HG02798 (cell line): ENCODE data around the gene NAA25.
"Not testable (repeated sequence)": the region's sequence is repeated elsewhere in the genome, so short reads cannot be mapped to it uniquely, and the experiment has no call there.

Experiments used
- ATAC-seq: cut with Tn5 transposase; IDR thresholded peaks from one replicate; pipeline ENCODE4 v1.9.1; 2021; ENCODE audit warnings: mild to moderate bottlenecking; ENCODE audit not compliant: unreplicated experiment, poor library complexity

The NAA25 gene

GRCh38 chr12:112012775-112013600 lies 95.6 kb downstream of the NAA25 start, which contains the start of the genes ERP29 and TMEM116:
ERP29 (plus strand) TSS chr12:112013426; CDS start chr12:112013466, 40 bp downstream.
TMEM116 (minus strand) TSS chr12:112013165; CDS start chr12:112005270, 7,895 bp downstream.
- peak; percentile 72 for ATAC-seq

DNA sequence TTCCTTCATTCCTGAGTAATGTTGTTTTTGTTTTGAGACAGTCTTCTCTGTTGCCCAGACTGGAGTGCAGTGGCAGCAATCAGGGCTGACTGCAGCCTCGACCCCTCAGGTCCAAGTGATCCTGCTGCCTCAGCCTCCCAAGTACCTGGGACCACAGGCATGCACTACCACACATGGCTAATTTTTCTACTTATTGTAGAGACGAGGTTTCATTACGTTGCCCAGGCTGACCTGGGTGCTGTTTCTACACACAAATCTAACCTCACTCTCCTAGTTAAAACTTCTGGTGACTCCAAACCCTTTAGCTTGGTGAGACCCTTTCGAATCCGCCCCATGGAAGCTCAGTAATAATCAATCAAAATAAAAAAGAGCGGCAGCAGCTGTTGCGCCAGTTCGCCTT lies 96.9 kb downstream of the NAA25 start:
- ATAC-seq, result no peak

- ATAC-seq, result no peak
Measured at GRCh38 chr12:112010415-112011344, 97.9 kb downstream of the NAA25 start.

DNA sequence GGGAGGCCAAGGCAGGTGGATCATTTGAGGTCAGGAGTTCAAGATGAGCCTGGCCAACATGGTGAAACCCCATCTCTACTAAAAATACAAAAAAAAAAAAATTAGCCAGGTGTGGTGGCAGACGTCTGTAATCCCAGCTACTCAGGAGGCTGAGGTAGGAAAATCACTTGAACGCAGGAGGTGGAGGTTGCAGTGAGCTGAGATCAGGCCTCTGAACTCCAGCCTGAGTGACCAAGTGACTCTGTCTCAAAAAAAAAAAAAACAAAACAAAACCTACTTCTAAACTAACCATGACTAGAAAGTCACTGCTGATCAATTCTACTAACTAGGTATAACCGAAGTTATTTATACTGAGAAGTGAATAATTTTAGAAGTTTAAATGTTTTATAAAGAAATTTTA lies 99.0 kb downstream of the NAA25 start:
- ATAC-seq, result not testable (repeated sequence)

GRCh38 chr12:112008918-112009317 lies 99.7 kb downstream of the NAA25 start:
- ATAC-seq, result no peak

- ATAC-seq, result no peak
Measured at GRCh38 chr12:112007945-112008344, 100.6 kb downstream of the NAA25 start.

DNA sequence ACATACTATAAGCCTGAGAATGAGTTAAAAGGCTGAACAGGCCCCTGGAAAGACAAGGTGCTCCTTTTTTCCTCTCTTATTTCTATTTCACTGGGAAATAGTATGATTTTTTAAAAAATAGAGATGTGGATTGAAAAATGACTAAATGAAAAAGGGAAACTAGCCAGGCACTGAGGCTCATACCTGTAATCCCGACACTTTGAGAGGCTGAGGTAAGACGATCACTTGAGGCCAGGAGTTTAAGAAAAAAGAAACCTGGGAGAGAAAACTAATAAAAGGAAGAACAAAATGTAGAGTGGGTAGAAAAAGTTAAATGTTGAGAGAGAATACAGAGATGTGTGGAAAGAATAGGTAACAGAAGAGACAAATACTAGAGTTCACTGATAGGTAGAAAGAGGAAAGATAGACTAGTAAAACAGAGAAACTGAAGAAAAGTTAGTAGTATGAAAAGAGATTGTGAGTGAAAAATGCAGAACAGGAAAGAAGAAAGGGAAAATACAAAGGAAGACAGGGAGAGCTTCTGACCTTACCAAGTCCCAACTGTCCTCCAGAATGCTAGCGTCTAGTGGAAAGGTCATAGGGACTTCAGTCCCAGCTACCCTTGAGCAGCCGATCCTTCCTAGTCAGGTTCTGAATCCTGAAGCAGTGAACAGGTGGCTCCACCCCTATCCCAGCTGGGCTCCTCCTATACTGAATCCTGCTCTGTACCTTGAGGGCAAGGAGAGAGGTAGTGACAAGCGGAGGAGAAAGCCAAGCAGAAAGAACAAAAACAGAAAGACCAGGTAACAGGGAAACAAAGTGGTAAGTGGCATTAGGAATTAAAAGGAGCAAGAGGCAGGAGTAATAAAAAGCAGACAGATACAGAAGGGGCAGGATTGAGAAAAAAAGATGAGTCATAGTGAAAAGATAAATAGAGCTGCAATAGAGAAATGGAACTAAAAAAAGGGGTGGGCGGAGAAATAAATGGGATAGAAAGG lies 102.9 kb downstream of the NAA25 start:
- no peak for ATAC-seq

DNA sequence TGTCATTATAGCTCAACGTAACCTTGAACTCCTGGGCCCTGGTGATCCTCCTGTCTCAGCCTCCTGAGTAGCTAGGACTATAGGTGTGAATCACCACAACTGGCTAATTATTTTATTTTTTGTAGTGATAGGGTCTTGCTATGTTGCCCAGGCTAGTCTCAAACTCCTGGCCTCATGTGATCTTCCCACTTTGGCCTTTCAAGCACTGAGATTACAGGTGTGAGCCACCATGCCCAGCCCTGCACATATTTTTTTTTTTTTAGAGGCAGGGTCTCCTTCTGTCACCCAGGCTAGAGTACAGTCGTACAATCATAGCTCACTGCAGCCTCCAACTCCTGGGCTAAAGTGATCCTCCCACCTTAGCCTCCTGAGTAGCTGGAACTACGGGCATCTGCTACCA lies 104.5 kb downstream of the NAA25 start:
- no peak for ATAC-seq

DNA sequence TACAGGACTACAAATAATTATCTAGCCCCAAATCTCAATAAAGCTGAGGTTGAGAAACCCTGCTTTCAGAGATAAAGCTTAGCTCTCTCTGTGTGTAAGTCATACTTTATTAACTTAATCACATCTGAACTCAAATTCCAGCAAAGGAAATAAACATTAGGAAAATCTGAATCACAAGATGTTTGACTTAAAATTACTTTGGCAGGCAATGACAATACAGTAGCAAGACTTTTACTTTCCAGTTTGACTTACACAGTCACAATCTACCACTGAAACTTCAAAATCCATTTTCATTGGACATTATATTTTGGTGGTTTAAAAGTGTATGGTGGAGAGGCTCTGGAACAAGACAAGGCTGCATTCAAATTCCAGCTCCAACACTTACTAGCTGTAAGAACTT lies 107.0 kb downstream of the NAA25 start:
- no peak for ATAC-seq

DNA sequence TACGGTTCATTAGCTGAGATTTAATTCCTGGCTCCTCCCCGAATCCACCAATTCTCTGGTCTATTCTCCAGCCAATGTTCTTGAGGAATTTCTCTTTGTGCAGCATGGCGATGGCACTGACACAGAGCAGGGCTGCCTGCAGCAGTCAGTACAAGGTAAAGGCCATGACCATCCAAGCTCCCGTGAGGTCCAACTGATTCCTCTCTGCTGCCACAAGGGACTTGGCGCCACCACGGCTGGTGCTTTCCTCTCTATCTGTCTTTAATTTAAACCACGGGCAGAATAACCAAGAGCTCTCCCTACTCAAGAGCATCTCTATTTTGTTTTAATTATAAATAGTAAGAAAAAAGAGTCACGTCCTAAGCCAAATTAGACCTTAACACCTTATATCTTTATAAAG lies 107.8 kb downstream of the NAA25 start:
- ATAC-seq, result no peak

- not testable (repeated sequence) for ATAC-seq
Measured at GRCh38 chr12:111999129-111999528, 109.5 kb downstream of the NAA25 start.

- ATAC-seq, result no peak
Measured at GRCh38 chr12:111998015-111998414, 110.6 kb downstream of the NAA25 start.

- no peak for ATAC-seq
Measured at GRCh38 chr12:111997300-111997699, 111.3 kb downstream of the NAA25 start.

DNA sequence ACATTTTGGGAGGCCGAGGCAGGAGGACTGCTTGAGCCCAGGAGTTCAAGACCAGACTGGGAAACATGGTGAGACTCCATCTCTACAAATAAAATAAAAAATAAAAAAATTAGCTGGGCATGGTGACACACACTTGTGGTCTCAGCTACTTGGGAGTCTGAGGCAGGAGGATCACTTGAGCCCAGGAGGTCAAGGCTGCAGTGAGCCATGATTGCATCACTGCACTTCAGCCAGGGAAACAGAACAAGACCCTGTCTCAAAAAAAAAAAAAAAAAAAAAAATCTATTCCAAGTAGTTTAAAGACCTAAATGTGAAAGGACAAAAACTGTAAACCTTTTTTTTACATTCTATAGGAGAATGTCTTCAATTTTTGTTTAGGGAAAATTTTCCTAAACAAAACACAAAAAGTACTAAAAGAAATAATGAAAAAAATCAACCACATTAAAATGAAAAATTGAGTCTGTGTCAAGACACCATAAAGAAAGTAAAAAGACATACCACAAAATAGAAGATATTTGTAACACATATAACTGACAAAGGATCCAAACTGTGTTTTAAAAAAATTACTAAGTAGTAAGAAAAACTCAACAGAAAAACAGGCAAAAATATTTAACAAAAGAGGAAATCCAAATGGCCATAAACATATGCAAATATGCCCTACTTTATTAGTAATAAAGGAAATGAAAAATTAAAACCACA lies 112.7 kb downstream of the NAA25 start:
- no peak for ATAC-seq

- not testable (repeated sequence) for ATAC-seq
Measured at GRCh38 chr12:111994211-111995111, 114.1 kb downstream of the NAA25 start.

GRCh38 chr12:111993292-111994150 lies 115.1 kb downstream of the NAA25 start:
- no peak for ATAC-seq

- ATAC-seq, result no peak
Measured at GRCh38 chr12:111992464-111992863, 116.1 kb downstream of the NAA25 start.
